Spleen (tissue), 7 donors: ENCODE data around the gene DAB1.

Experiments used
- POLR2A ChIP-seq, 3 donors: fragments of 450-650 bp; IDR thresholded peaks; one replicate each; pipeline ENCODE4 v1.5.1; 2017; ENCODE audit warnings: antibody characterized with exemption in 3 of 3, mild to moderate bottlenecking in 1 of 3
- TF ChIP-seq, protein P1 (sequence below), 11 experiments: fragments of 200-600 bp in 7 of 11; fragments of 450-650 bp in 4 of 11; sonication (generic) in 4 of 11; IDR thresholded peaks in 8 of 11; conservative IDR thresholded peaks in 3 of 11; 1 replicate in 7 of 11; 2 replicates in 4 of 11; pipeline versions ENCODE4 v1.4.0 to v1.8.0; 2016 to 2021; ENCODE audit warnings: antibody characterized with exemption in 11 of 11, inconsistent platforms in 4 of 11, mild to moderate bottlenecking in 1 of 11
- donor health status: DM: no; HTN: no; CAD: no; lungs with moderate emphysema.
- donor health status: DM: no; HTN: no; CAD: no.
- donor health status: DM: no; HTN: no; CAD: no.

- no peak for TF ChIP-seq POLR2A (IDR thresholded peaks at IDR 0.05)
- TF ChIP-seq, protein P1, sequence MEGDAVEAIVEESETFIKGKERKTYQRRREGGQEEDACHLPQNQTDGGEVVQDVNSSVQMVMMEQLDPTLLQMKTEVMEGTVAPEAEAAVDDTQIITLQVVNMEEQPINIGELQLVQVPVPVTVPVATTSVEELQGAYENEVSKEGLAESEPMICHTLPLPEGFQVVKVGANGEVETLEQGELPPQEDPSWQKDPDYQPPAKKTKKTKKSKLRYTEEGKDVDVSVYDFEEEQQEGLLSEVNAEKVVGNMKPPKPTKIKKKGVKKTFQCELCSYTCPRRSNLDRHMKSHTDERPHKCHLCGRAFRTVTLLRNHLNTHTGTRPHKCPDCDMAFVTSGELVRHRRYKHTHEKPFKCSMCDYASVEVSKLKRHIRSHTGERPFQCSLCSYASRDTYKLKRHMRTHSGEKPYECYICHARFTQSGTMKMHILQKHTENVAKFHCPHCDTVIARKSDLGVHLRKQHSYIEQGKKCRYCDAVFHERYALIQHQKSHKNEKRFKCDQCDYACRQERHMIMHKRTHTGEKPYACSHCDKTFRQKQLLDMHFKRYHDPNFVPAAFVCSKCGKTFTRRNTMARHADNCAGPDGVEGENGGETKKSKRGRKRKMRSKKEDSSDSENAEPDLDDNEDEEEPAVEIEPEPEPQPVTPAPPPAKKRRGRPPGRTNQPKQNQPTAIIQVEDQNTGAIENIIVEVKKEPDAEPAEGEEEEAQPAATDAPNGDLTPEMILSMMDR (IDR thresholded peaks at IDR 0.05 in 8 of 11, conservative IDR thresholded peaks at IDR 0.05 in 3 of 11): no peak
These were observed 307.0 kb downstream of the DAB1 start for GRCh38 chr1:57116871-57117270.
